Nephron (organoid): ENCODE measurements around the gene ABHD4.
A peak's percentile ranks its signal among the peaks of the same experiment; 100 is the strongest.

Source experiments
- H3K27ac Mint-ChIP-seq, 3 experiments: 2 replicates each; pipeline ENCODE4 v1.8.0; 2020; ENCODE audit warnings: mixed read lengths in 3 of 3, mild to moderate bottlenecking in 2 of 3, moderate library complexity in 1 of 3
- H3K27me3 Mint-ChIP-seq: 2 replicates; pipeline ENCODE4 v1.8.0; 2021; ENCODE audit warnings: low read depth, mild to moderate bottlenecking, moderate library complexity, mixed read lengths
- H3K36me3 Mint-ChIP-seq: 2 replicates; pipeline ENCODE4 v1.8.0; 2020; ENCODE audit warnings: low read depth, mixed read lengths
- H3K4me1 Mint-ChIP-seq: 2 replicates; pipeline ENCODE4 v1.8.0; 2020; ENCODE audit warnings: mixed read lengths
- H3K4me3 Mint-ChIP-seq, 3 experiments: 2 replicates each; pipeline ENCODE4 v1.8.0; 2020; ENCODE audit warnings: mild to moderate bottlenecking in 3 of 3, mixed read lengths in 3 of 3, moderate library complexity in 2 of 3
- H3K9me3 Mint-ChIP-seq: 2 replicates; pipeline ENCODE4 v1.8.0; 2020; ENCODE audit warnings: mixed read lengths
- CTCF ChIP-seq, 3 experiments: fragments of 200-600 bp; sonication (generic); IDR thresholded peaks; one replicate each; pipeline ENCODE4 v1.5.0; 2021; ENCODE audit warnings: antibody characterized with exemption in 3 of 3; ENCODE audit not compliant: unreplicated experiment in 3 of 3

Gene ABHD4

GRCh38 chr14:22597265-22597664 lies 835 bp upstream of the ABHD4 start:
- H3K4me1 Mint-ChIP-seq = peaks cover 17% of the 10 kb centered on the region
- H3K4me3 Mint-ChIP-seq = peak overlapping the region; percentile 93 to 97 (median 97)
- H3K36me3 Mint-ChIP-seq = peaks cover 6% of the 10 kb centered on the region
- no peaks in the 10 kb centered on the region for H3K9me3 Mint-ChIP-seq
- H3K27me3 Mint-ChIP-seq = peaks cover 6% of the 10 kb centered on the region
- peak overlapping the region in 2 of 3 experiments; percentile 54 to 80 for H3K27ac Mint-ChIP-seq
- TF ChIP-seq CTCF (IDR thresholded peaks at IDR 0.05; ENCODE audit: unreplicated experiment in 3 of 3) = no peak

DNA sequence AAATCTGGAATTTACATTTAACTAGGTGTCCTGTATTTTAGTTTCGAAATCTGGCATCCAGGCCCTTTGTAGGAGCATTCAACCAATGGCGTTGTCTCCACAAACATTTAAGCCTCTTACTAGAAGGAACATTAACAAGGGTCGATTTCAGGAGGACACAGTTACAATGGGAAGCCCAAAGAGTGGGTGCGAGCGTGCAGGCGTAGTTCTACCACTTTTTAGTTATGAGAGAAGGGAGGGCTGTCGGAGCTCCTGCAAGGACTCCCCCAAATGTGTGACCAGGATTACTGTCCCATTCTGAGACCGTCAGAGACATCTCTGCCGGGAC lies 365 bp upstream of the ABHD4 start:
- H3K9me3 Mint-ChIP-seq = no peaks in the 10 kb centered on the region
- peaks cover 11% of the 10 kb centered on the region for H3K36me3 Mint-ChIP-seq
- no peak for TF ChIP-seq CTCF (IDR thresholded peaks at IDR 0.05; ENCODE audit: unreplicated experiment in 3 of 3)
- H3K4me3 Mint-ChIP-seq = peak overlapping the region; percentile 93 to 97 (median 97)
- peak overlapping the region; percentile 54 to 92 (median 80) for H3K27ac Mint-ChIP-seq
- peaks cover 17% of the 10 kb centered on the region for H3K4me1 Mint-ChIP-seq
- peaks cover 6% of the 10 kb centered on the region for H3K27me3 Mint-ChIP-seq

DNA sequence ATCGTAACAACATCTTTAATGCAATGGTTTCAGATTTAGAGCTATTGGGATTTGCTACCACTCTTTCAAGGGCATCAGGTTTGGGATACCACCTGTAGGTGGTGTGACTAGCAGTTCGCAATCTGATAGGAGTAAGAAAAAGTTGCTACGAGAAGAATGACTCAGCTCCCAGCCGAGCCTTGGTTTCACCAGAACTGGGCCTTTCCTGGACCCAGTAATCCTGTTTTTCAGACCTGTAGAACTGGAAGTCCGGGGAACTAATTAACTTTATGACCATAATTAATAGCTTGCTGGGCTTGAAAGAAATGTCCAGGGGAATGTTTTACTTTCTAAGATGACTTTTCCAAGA lies 770 bp downstream of the ABHD4 start:
- Mint-ChIP-seq H3K9me3 (no peaks in the 10 kb centered on the region), H3K4me1 (peaks cover 17% of the 10 kb centered on the region), H3K36me3 (peaks cover 23% of the 10 kb centered on the region), H3K27me3 (peaks cover 6% of the 10 kb centered on the region), H3K27ac (peak overlapping the region; percentile 80 to 92 (median 91)), H3K4me3 (peak overlapping the region; percentile 93 to 97 (median 97))
- peak in 2 of 3 experiments; percentile 22 to 39 for TF ChIP-seq CTCF (IDR thresholded peaks at IDR 0.05; ENCODE audit: unreplicated experiment in 3 of 3)

DNA sequence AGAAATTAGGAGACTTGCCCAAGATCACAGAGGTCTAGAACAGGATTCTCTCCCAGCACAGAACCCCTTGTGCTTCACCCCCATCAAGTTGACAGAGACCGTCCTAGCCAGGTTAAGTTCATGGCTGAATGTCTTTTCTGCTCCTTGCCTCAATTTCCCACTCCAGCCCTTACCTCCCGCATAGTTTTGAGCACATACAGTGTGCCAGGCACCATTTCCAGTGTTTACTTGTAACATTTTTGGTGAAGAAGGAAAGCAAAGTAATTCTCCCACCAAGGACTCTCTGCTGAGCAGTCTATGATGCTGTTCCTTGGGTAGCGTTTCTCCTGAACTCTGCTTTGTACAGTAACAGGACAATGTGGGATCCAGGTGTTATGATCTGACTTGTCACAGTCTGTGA lies 1.2 kb downstream of the ABHD4 start:
- no peak for TF ChIP-seq CTCF (IDR thresholded peaks at IDR 0.05; ENCODE audit: unreplicated experiment in 3 of 3)
- H3K4me3 Mint-ChIP-seq = peak overlapping the region; percentile 93 to 97 (median 97)
- peaks cover 17% of the 10 kb centered on the region for H3K4me1 Mint-ChIP-seq
- H3K27ac Mint-ChIP-seq = peak overlapping the region; percentile 80 to 92 (median 91)
- H3K36me3 Mint-ChIP-seq = peaks cover 24% of the 10 kb centered on the region
- H3K9me3 Mint-ChIP-seq = no peaks in the 10 kb centered on the region
- peaks cover 6% of the 10 kb centered on the region for H3K27me3 Mint-ChIP-seq

- H3K27me3 Mint-ChIP-seq = peaks cover 6% of the 10 kb centered on the region
- H3K4me1 Mint-ChIP-seq = peaks cover 17% of the 10 kb centered on the region
- peak overlapping the region; percentile 93 to 97 (median 97) for H3K4me3 Mint-ChIP-seq
- H3K27ac Mint-ChIP-seq = no peak overlapping the region
- peaks cover 27% of the 10 kb centered on the region for H3K36me3 Mint-ChIP-seq
- no peaks in the 10 kb centered on the region for H3K9me3 Mint-ChIP-seq
- no peak for TF ChIP-seq CTCF (IDR thresholded peaks at IDR 0.05; ENCODE audit: unreplicated experiment in 3 of 3)
These were observed 1.9 kb downstream of the ABHD4 start for GRCh38 chr14:22600027-22600426.

GRCh38 chr14:22601456-22601855 lies 3.4 kb downstream of the ABHD4 start:
- Mint-ChIP-seq H3K36me3 (peaks cover 41% of the 10 kb centered on the region), H3K27ac (no peak overlapping the region), H3K4me3 (no peak overlapping the region), H3K27me3 (peaks cover 6% of the 10 kb centered on the region), H3K9me3 (no peaks in the 10 kb centered on the region), H3K4me1 (peaks cover 17% of the 10 kb centered on the region)
- TF ChIP-seq CTCF (IDR thresholded peaks at IDR 0.05; ENCODE audit: unreplicated experiment in 3 of 3) = no peak
